ENCODE data around the gene KLRC2.
"Not testable (repeated sequence)": the region's sequence is repeated elsewhere in the genome, so short reads cannot be mapped to it uniquely, and the experiment has no call there.

Gene KLRC2

GRCh38 chr12:10390991-10391390, 44.8 kb downstream of the KLRC2 start:
- H3K4me3 ChIP-seq (ENCODE audit: low read length in 2 of 2); H3K4me1 ChIP-seq (ENCODE audit: control insufficient read depth, insufficient read depth, low read length); H3K27me3 ChIP-seq (ENCODE audit: control insufficient read depth in 1 of 2, insufficient read depth in 2 of 2, low read length in 2 of 2); H3K9ac ChIP-seq (ENCODE audit: low read length in 2 of 2); H3K9me3 ChIP-seq (ENCODE audit: control insufficient read depth in 2 of 2, low read length in 2 of 2); H3K27ac ChIP-seq (ENCODE audit: low read length); H3K36me3 ChIP-seq (ENCODE audit: control insufficient read depth in 2 of 2, insufficient read depth in 2 of 2, low read length in 2 of 2): not testable (repeated sequence)

GRCh38 chr12:10389904-10390303, 45.9 kb downstream of the KLRC2 start, which contains the start of gene KLRK1:
TSS of gene KLRK1 (minus strand) at chr12:10390041. CDS start at chr12:10388810, 1,231 bp downstream.
- no peaks in the 10 kb centered on the region for H3K27me3 ChIP-seq (ENCODE audit: control insufficient read depth in 1 of 2, insufficient read depth in 2 of 2, low read length in 2 of 2)
- no peaks in the 10 kb centered on the region for H3K9me3 ChIP-seq (ENCODE audit: control insufficient read depth in 2 of 2, low read length in 2 of 2)
- no peak within 1 kb of the TSS for H3K27ac ChIP-seq (ENCODE audit: low read length)
- H3K9ac ChIP-seq (ENCODE audit: low read length in 2 of 2), result no peak within 1 kb of the TSS
- no peaks in the 10 kb centered on the region for H3K36me3 ChIP-seq (ENCODE audit: control insufficient read depth in 2 of 2, insufficient read depth in 2 of 2, low read length in 2 of 2)
- H3K4me3 ChIP-seq (ENCODE audit: low read length in 2 of 2), result no peak within 1 kb of the TSS
- H3K4me1 ChIP-seq (ENCODE audit: control insufficient read depth, insufficient read depth, low read length), result no peaks in the 10 kb centered on the region

- Histone ChIP-seq H3K4me3 (ENCODE audit: low read length in 2 of 2) (no peak overlapping the region), H3K9ac (ENCODE audit: low read length in 2 of 2) (no peak overlapping the region), H3K27ac (ENCODE audit: low read length) (no peak overlapping the region), H3K9me3 (ENCODE audit: control insufficient read depth in 2 of 2, low read length in 2 of 2) (no peaks in the 10 kb centered on the region), H3K27me3 (ENCODE audit: control insufficient read depth in 1 of 2, insufficient read depth in 2 of 2, low read length in 2 of 2) (no peaks in the 10 kb centered on the region), H3K36me3 (ENCODE audit: control insufficient read depth in 2 of 2, insufficient read depth in 2 of 2, low read length in 2 of 2) (no peaks in the 10 kb centered on the region), H3K4me1 (ENCODE audit: control insufficient read depth, insufficient read depth, low read length) (no peaks in the 10 kb centered on the region)
These were observed 47.0 kb downstream of the KLRC2 start for GRCh38 chr12:10388624-10389413.

GRCh38 chr12:10387498-10387897, 48.3 kb downstream of the KLRC2 start:
- not testable (repeated sequence) for H3K9ac ChIP-seq (ENCODE audit: low read length in 2 of 2); H3K27ac ChIP-seq (ENCODE audit: low read length); H3K4me3 ChIP-seq (ENCODE audit: low read length in 2 of 2); H3K27me3 ChIP-seq (ENCODE audit: control insufficient read depth in 1 of 2, insufficient read depth in 2 of 2, low read length in 2 of 2); H3K9me3 ChIP-seq (ENCODE audit: control insufficient read depth in 2 of 2, low read length in 2 of 2); H3K4me1 ChIP-seq (ENCODE audit: control insufficient read depth, insufficient read depth, low read length); H3K36me3 ChIP-seq (ENCODE audit: control insufficient read depth in 2 of 2, insufficient read depth in 2 of 2, low read length in 2 of 2)

GRCh38 chr12:10386857-10387256, 49.0 kb downstream of the KLRC2 start:
- H3K4me3 ChIP-seq (ENCODE audit: low read length in 2 of 2), result no peak overlapping the region
- no peaks in the 10 kb centered on the region for H3K36me3 ChIP-seq (ENCODE audit: control insufficient read depth in 2 of 2, insufficient read depth in 2 of 2, low read length in 2 of 2)
- H3K27me3 ChIP-seq (ENCODE audit: control insufficient read depth in 1 of 2, insufficient read depth in 2 of 2, low read length in 2 of 2), result no peaks in the 10 kb centered on the region
- no peak overlapping the region for H3K27ac ChIP-seq (ENCODE audit: low read length)
- no peaks in the 10 kb centered on the region for H3K4me1 ChIP-seq (ENCODE audit: control insufficient read depth, insufficient read depth, low read length)
- H3K9ac ChIP-seq (ENCODE audit: low read length in 2 of 2), result no peak overlapping the region
- H3K9me3 ChIP-seq (ENCODE audit: control insufficient read depth in 2 of 2, low read length in 2 of 2), result no peaks in the 10 kb centered on the region

DNA sequence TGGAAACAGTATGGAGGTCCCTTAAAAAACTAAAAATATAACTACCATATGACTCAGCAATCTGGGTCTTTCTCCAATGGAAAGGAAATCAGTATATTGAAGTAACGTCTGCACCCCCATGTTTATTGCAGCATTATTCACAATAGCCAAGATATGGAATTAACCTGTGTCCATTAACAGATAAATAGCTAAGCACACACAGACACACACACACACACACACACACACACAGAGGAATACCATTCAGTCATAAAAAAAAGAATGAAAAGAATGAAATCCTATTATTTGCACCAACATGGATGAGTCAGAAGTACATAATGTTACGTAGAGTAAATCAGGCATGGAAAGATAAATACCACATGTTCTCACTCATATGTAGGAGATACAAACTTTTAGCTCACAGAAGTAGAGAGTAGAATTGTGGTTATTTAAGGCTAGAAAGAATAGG, 50.6 kb downstream of the KLRC2 start:
- Histone ChIP-seq H3K4me3 (ENCODE audit: low read length in 2 of 2) (no peak overlapping the region), H3K4me1 (ENCODE audit: control insufficient read depth, insufficient read depth, low read length) (no peaks in the 10 kb centered on the region), H3K9me3 (ENCODE audit: control insufficient read depth in 2 of 2, low read length in 2 of 2) (no peaks in the 10 kb centered on the region), H3K27ac (ENCODE audit: low read length) (no peak overlapping the region), H3K9ac (ENCODE audit: low read length in 2 of 2) (no peak overlapping the region), H3K27me3 (ENCODE audit: control insufficient read depth in 1 of 2, insufficient read depth in 2 of 2, low read length in 2 of 2) (no peaks in the 10 kb centered on the region), H3K36me3 (ENCODE audit: control insufficient read depth in 2 of 2, insufficient read depth in 2 of 2, low read length in 2 of 2) (no peaks in the 10 kb centered on the region)

DNA sequence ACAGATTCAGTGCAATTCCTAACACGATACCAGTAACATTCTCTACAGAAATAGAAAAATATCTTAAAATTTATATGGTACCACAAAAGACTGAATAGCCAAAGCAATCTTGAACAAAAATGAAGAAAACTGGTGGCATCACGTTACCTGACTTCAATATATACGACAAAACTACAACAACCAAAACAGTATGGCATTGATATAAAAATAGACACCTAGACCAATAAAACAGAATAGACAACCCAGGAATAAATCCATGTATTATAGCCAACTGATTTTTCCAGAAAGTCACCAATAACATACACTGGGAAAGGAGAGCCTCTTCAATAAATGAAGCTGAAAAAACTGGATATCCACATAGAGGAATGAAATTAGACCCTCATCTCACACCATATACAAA, 51.6 kb downstream of the KLRC2 start:
- no peaks in the 10 kb centered on the region for H3K36me3 ChIP-seq (ENCODE audit: control insufficient read depth in 2 of 2, insufficient read depth in 2 of 2, low read length in 2 of 2)
- H3K9me3 ChIP-seq (ENCODE audit: control insufficient read depth in 2 of 2, low read length in 2 of 2), result no peaks in the 10 kb centered on the region
- no peak overlapping the region for H3K4me3 ChIP-seq (ENCODE audit: low read length in 2 of 2)
- no peak overlapping the region for H3K27ac ChIP-seq (ENCODE audit: low read length)
- H3K4me1 ChIP-seq (ENCODE audit: control insufficient read depth, insufficient read depth, low read length), result no peaks in the 10 kb centered on the region
- no peaks in the 10 kb centered on the region for H3K27me3 ChIP-seq (ENCODE audit: control insufficient read depth in 1 of 2, insufficient read depth in 2 of 2, low read length in 2 of 2)
- no peak overlapping the region for H3K9ac ChIP-seq (ENCODE audit: low read length in 2 of 2)

DNA sequence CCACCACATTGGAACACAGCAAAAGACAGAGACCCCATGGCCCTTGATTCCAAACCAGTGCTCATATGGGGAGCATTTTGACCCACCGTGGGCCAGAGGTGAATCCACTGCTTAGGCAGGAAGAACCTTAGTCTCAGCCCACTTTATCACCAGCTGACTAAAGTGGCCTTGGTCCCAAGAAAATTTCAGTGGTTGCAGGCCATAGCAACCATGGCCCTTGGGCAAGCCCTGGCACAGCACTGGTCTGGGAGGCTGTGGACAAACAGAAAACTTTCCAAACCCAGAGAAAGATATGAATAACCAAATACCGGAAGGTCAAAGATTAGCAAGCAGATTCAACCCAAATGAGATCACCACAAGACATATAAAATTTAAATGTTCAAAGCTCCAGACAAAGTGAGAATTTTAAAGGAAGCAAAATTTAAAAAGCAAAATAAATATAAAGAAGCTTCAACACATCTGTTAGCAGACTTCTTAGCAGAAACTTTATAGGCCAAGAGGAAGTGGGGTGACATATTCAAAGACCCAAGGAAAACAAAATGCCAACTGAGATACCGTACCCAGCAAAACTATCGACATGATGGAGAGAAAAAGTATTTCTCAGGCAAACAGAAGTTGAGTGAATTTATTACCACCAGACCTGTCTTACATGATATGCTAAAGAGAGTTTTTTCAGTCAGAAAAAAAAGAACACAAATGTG, 53.7 kb downstream of the KLRC2 start:
- H3K27ac ChIP-seq (ENCODE audit: low read length), result no peak overlapping the region
- no peaks in the 10 kb centered on the region for H3K9me3 ChIP-seq (ENCODE audit: control insufficient read depth in 2 of 2, low read length in 2 of 2)
- no peaks in the 10 kb centered on the region for H3K36me3 ChIP-seq (ENCODE audit: control insufficient read depth in 2 of 2, insufficient read depth in 2 of 2, low read length in 2 of 2)
- H3K9ac ChIP-seq (ENCODE audit: low read length in 2 of 2), result no peak overlapping the region
- no peak overlapping the region for H3K4me3 ChIP-seq (ENCODE audit: low read length in 2 of 2)
- H3K27me3 ChIP-seq (ENCODE audit: control insufficient read depth in 1 of 2, insufficient read depth in 2 of 2, low read length in 2 of 2), result no peaks in the 10 kb centered on the region
- H3K4me1 ChIP-seq (ENCODE audit: control insufficient read depth, insufficient read depth, low read length), result no peaks in the 10 kb centered on the region
